Fibroblast of the aortic adventitia (primary cell): Measurements from ENCODE around the gene SLC2A5. TPM values are rescaled to one million over a fixed set of nuclear protein-coding genes. Genes with fewer than 3 reads are reported as not detected.

Experiments used
- DNase-seq: peaks from one replicate; pipeline ENCODE4 v3.0.0-alpha.2; 2010; ENCODE audit warnings: low read depth
- H3K4me3 ChIP-seq: 2 replicates; pipeline ENCODE4 v1.5.1; 2011; ENCODE audit warnings: low read depth, mild to moderate bottlenecking, control low read depth, low read length, moderate library complexity
- total RNA-seq: library from RNA; depleted of rRNA; stranded (reverse); fragments of >200 nt; gene quantifications from 2 replicates; pipeline ENCODE4 v1.2.3, GENCODE V29; 2012; ENCODE audit warnings: low replicate concordance
- TF ChIP-seq, protein P1 (sequence below): IDR thresholded peaks from 2 replicates; pipeline ENCODE4 v1.5.1; 2011; ENCODE audit warnings: mild to moderate bottlenecking, low read length, control low read depth, inconsistent platforms; ENCODE audit not compliant: insufficient read depth

The SLC2A5 gene
- total RNA-seq, 1 donor = 0.90 TPM

DNA sequence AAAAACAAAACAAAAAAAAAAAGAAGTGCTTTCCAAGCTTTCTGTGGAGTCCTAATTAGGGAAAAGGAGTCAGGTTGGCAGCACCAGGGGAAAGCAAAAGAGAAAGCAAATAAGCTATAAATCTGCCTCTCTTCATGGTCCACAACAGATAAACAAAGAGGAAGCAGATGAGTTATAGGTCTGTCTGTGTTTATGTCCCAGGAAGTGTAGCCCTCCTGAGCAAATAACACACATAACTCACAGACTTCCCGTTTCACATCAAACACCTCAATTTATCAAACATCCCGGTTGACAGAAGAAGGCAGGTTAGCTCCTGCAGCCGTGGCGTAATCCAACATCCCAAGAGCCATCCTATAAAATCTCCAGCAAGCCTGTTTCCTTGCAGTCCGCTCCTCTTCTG is 5.6 kb upstream of the SLC2A5 start:
- no peak for DNase-seq
- no peak overlapping the region for H3K4me3 ChIP-seq
- TF ChIP-seq, protein P1, sequence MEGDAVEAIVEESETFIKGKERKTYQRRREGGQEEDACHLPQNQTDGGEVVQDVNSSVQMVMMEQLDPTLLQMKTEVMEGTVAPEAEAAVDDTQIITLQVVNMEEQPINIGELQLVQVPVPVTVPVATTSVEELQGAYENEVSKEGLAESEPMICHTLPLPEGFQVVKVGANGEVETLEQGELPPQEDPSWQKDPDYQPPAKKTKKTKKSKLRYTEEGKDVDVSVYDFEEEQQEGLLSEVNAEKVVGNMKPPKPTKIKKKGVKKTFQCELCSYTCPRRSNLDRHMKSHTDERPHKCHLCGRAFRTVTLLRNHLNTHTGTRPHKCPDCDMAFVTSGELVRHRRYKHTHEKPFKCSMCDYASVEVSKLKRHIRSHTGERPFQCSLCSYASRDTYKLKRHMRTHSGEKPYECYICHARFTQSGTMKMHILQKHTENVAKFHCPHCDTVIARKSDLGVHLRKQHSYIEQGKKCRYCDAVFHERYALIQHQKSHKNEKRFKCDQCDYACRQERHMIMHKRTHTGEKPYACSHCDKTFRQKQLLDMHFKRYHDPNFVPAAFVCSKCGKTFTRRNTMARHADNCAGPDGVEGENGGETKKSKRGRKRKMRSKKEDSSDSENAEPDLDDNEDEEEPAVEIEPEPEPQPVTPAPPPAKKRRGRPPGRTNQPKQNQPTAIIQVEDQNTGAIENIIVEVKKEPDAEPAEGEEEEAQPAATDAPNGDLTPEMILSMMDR = no peak

DNA sequence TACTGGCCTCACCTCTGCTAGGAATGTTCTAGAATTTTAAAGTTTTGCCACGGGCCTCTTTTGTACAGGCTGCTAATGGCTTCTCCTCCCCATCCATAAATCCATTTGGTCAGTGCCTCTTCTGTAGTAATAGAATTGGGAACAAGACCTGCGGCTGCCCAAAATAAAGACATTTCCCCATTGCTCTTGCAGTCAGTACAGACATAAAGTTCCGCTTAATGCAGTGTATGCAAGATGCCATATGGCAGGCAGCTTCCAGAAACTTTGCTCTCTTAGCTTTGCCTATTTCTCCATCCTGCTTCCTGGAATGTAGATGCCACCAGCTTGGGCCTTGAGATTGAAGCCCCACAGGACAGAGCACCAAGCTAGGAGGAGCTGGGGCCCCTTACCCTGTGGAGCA is 3.7 kb upstream of the SLC2A5 start:
- no peak for DNase-seq
- TF ChIP-seq, protein P1 = no peak
- H3K4me3 ChIP-seq = no peak overlapping the region

DNA sequence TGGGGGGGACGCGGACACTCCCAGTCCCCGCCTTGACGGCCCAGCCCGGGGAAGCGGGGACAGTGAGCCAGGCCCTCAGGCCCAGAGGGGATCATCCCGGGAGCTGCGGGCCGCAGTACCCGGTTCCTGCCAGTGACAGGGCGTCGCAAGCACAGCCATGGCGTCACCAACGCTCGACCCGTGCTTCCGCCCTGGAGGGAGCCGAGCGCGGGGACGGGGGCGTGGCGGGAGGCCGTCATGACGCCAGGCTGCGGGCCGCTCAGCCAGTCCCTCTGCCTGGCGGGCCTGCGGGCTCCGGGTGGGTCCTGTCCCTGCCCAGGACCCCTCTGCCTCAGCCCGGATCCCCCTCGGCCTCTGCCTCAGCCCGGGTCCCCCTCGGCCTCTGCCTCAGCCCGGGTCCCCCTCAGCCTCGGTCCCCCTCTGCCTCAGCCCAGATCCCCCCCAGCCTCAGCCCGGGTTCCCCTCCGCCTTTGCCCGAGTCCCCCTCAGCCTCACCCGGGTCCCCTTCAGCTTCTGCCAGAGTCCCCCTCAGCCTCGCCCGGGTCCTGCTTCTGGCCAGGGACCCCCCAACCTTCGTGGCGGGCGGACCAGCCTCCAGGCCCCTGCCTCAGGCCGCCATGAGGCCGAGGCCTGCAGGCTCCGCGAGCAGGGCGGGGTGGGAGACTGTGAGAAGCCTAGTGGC is 2.3 kb upstream of the SLC2A5 start:
- H3K4me3 ChIP-seq = no peak overlapping the region
- DNase-seq = no peak
- TF ChIP-seq, protein P1 = no peak

DNA sequence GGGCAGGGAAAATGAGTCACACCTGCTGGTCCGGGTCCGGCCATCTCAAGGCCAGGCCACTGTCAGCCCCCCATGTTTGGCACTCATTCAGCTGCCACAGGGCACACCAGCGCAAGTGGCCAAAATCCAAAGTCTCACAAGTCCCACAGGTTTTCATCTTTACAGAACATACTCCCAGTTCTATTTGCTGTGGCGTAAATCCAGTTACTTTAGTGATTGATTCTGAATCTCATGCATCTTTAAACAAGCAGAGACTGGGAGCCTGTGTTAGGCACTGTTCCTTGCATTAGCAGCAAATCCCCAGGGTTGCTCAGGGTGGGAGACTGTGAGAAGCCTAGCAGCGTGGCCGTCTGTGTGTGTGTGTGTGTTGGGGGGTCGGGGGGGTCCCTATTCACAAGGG is 1.1 kb upstream of the SLC2A5 start:
- TF ChIP-seq, protein P1 = no peak
- DNase-seq = no peak
- no peak overlapping the region for H3K4me3 ChIP-seq

DNA sequence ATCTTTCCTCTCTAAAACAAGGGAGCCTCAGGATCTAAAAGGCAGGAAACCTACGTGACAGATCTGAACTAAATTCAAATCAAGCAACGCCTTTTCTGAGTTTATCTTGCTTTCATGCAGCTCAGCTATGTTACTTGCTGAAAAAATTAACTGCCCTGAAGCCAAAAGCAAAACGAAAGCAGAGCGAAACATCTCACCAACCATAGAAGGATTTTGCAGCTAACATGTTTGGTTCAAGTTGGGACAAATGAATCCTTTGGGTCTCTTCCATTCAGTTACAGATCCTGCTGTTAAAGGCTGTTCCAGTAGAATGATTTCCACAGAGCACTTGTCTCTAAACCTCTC is 482 bp downstream of the SLC2A5 start:
- TF ChIP-seq, protein P1 = no peak
- peak overlapping the region; percentile 23 for H3K4me3 ChIP-seq
- peak; percentile 70 for DNase-seq

DNA sequence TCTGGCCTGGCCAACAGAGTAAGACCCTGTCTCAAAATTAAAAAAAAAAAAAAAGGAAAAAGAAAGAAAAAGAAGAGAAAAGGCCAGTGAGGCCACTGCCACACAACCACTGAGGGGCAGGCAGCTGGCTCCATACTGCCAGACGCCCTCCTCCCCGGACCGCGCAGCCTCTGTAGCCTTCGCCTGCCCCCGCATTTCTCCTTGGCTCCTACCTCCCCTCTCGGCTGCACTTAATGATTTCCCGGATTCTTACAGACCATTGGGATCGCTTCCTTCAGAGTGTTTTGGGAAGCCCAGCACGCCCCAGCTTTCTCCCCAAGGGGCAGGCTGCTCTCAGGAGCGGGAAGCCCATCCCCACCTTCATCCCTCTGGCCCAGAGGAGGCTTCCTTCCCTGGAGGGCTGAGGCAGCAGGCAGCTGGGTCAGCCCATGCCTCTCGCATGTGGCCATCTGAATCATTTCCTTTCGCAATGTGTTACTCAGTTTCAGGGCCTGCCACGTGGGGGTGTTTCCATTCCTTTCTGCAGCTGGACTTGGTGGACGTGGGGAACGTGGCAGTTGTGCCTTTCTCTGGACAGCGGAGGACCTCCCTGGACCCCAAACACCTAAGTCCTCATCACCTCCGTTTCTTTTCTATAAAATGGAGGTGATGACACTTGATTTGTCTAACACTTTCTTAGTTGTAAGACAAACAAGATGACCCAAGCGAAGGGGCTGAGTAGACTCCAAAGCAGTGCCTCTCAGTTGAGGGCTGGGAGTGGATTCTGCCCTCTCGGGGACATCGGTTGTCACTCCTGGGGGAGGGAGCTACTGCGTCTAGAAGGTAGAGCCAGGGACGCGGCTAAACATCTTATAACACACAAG is 2.3 kb downstream of the SLC2A5 start:
- DNase-seq = peak; percentile 88
- TF ChIP-seq, protein P1 = no peak

More for the DNA sequence above, 2.3 kb downstream of the SLC2A5 start:
- no peak overlapping the region for H3K4me3 ChIP-seq
